HepG2 (cell line): Measurements from ENCODE around the gene SOX12. TPM values are rescaled to one million over a fixed set of nuclear protein-coding genes. Genes with fewer than 3 reads are reported as not detected.

Experiments
- ATAD3A ChIP-seq: sonication (generic); formaldehyde crosslinking; IDR thresholded peaks from 2 replicates; pipeline ENCODE4 v1.4.0; 2020; ENCODE audit warnings: missing genetic modification reagents
- EEA1 ChIP-seq: sonication (generic); formaldehyde crosslinking; IDR thresholded peaks from 2 replicates; pipeline ENCODE4 v1.5.1; 2020; ENCODE audit warnings: mild to moderate bottlenecking, missing genetic modification reagents, borderline replicate concordance
- NFATC3 ChIP-seq: sonication (generic); formaldehyde crosslinking; IDR thresholded peaks from 2 replicates; pipeline ENCODE4 v1.5.1; 2020; ENCODE audit warnings: mild to moderate bottlenecking, missing genetic modification reagents
- PLSCR1 ChIP-seq: sonication (generic); formaldehyde crosslinking; IDR thresholded peaks from 2 replicates; pipeline ENCODE4 v1.5.0; 2020; ENCODE audit warnings: missing genetic modification reagents, mild to moderate bottlenecking, borderline replicate concordance
- REXO4 ChIP-seq: sonication (generic); formaldehyde crosslinking; IDR thresholded peaks from 2 replicates; pipeline ENCODE4 v1.8.0; 2022; ENCODE audit warnings: missing genetic modification reagents, mild to moderate bottlenecking, borderline replicate concordance
- SOX5 ChIP-seq: IDR thresholded peaks from 2 replicates; pipeline ENCODE4 v1.6.1; 2016; ENCODE audit warnings: borderline replicate concordance
- SRY ChIP-seq: sonication (generic); formaldehyde crosslinking; IDR thresholded peaks from 2 replicates; pipeline ENCODE4 v1.8.0; 2022; ENCODE audit warnings: mild to moderate bottlenecking, missing genetic modification reagents
- TAF1 ChIP-seq: sonication (generic); formaldehyde crosslinking; IDR thresholded peaks from 2 replicates; pipeline ENCODE4 v1.4.0; 2020; ENCODE audit warnings: missing genetic modification reagents
- TBX2 ChIP-seq: sonication (generic); formaldehyde crosslinking; IDR thresholded peaks from 2 replicates; pipeline ENCODE4 v1.5.0; 2020; ENCODE audit warnings: missing genetic modification reagents, mild to moderate bottlenecking, borderline replicate concordance
- YEATS2 ChIP-seq: sonication (generic); formaldehyde crosslinking; IDR thresholded peaks from 2 replicates; pipeline ENCODE4 v1.4.0; 2020; ENCODE audit warnings: missing genetic modification reagents, borderline replicate concordance
- ZHX1 ChIP-seq: sonication (generic); formaldehyde crosslinking; IDR thresholded peaks from 2 replicates; pipeline ENCODE4 v1.8.1; 2022; ENCODE audit warnings: low read depth, mild to moderate bottlenecking, missing genetic modification reagents
- ZNF331 ChIP-seq: sonication (generic); formaldehyde crosslinking; IDR thresholded peaks from 2 replicates; pipeline ENCODE4 v1.4.0; 2020; ENCODE audit warnings: missing genetic modification reagents
- ZNF513 ChIP-seq: sonication (generic); formaldehyde crosslinking; conservative IDR thresholded peaks from 2 replicates; pipeline ENCODE4 v1.5.0; 2020; ENCODE audit warnings: missing genetic modification reagents
- ZNF646 ChIP-seq: sonication (generic); formaldehyde crosslinking; IDR thresholded peaks from 2 replicates; pipeline ENCODE4 v1.9.0; 2021; ENCODE audit warnings: mild to moderate bottlenecking, missing genetic modification reagents
- ZSCAN22 ChIP-seq: sonication (generic); formaldehyde crosslinking; IDR thresholded peaks from 2 replicates; pipeline ENCODE4 v1.4.0; 2020; ENCODE audit warnings: mild to moderate bottlenecking, missing genetic modification reagents
- polyA plus RNA-seq, 8 experiments: library from polyadenylated mRNA; depleted of rRNA in 3 of 8; stranded (reverse) in 7 of 8; unstranded in 1 of 8; fragments of >200 nt; fragmentation: Illumina TruSeq in 4 of 8; extraction: Trizol in 4 of 8; gene quantifications; 2 replicates each; pipeline versions ENCODE4 v1.2.1 to v1.2.3, GENCODE V29; 2011 to 2016; ENCODE audit warnings: low read depth in 4 of 8, missing spikeins in 1 of 8, mixed read lengths in 1 of 8; ENCODE audit not compliant: insufficient read depth in 1 of 8
- total RNA-seq, 5 experiments: library from RNA; depleted of rRNA; stranded (reverse); fragments of >200 nt; fragmentation: Illumina TruSeq; extraction: Trizol; gene quantifications; 2 replicates each; pipeline ENCODE4 v1.2.3, GENCODE V29; 2016; ENCODE audit warnings: low read depth in 1 of 5
- TF ChIP-seq, protein P1 (sequence below): sonication (generic); formaldehyde crosslinking; IDR thresholded peaks from 2 replicates; pipeline ENCODE4 v1.5.1; 2020; ENCODE audit warnings: missing genetic modification reagents, mild to moderate bottlenecking, borderline replicate concordance

Gene SOX12
- total and polyA plus RNA-seq, 2 of the 13 experiments (the other 11 are each of a cell fraction or from before 2014, with no cell fraction given) = 10.0 to 18.7 TPM

DNA sequence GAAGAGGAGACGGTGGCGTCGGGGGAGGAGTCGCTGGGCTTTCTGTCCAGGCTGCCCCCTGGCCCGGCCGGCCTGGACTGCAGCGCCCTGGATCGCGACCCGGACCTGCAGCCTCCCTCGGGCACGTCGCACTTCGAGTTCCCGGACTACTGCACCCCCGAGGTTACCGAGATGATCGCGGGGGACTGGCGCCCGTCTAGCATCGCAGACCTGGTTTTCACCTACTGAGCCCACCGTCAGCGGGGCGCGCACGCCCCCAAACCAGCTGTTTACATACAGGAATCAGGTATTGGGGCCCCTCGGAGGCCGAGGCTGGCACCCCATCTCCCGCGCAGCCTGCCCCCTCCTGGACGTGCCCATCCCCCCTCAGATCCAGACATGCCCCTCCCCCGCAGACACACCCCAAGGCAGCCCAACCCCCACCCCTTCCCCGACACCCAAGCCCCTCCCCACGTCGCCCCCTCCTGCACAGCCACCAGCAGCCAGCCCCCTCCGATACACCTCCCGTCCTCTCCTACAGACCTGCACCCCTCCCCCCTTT, 1.4 kb downstream of the SOX12 start (continued):
- TF ChIP-seq TAF1 (CRISPR knock-in tag) = peak; percentile 58; the same call in 1 of the 2 replicates
- peak; percentile 63; the same call in 1 of the 2 replicates for TF ChIP-seq REXO4 (CRISPR knock-in tag)
- no peak; the same call in 1 of the 2 replicates for TF ChIP-seq SRY
- TF ChIP-seq PLSCR1 (CRISPR knock-in tag) = no peak
- no peak for TF ChIP-seq TBX2 (CRISPR knock-in tag)
- 0 out of 2 replicates have a peak, but pooled peaks have one; percentile 4 for TF ChIP-seq NFATC3 (CRISPR knock-in tag)
- no peak for TF ChIP-seq ZSCAN22
- no peak for TF ChIP-seq EEA1 (CRISPR knock-in tag)
- TF ChIP-seq ZNF646 = no peak; the same call in 1 of the 2 replicates
- 0 out of 2 replicates have a peak, but pooled peaks have one; percentile 21 for TF ChIP-seq ZNF513 (CRISPR knock-in tag)
- TF ChIP-seq SOX5 (CRISPR knock-in tag) = no peak
- TF ChIP-seq ZHX1 (CRISPR knock-in tag) = no peak
- peak; percentile 80; the same call in 1 of the 2 replicates for TF ChIP-seq ATAD3A (CRISPR knock-in tag)
- no peak for TF ChIP-seq YEATS2 (CRISPR knock-in tag)
- no peak; the same call in 1 of the 2 replicates for TF ChIP-seq ZNF331 (CRISPR knock-in tag)
- TF ChIP-seq, protein P1, sequence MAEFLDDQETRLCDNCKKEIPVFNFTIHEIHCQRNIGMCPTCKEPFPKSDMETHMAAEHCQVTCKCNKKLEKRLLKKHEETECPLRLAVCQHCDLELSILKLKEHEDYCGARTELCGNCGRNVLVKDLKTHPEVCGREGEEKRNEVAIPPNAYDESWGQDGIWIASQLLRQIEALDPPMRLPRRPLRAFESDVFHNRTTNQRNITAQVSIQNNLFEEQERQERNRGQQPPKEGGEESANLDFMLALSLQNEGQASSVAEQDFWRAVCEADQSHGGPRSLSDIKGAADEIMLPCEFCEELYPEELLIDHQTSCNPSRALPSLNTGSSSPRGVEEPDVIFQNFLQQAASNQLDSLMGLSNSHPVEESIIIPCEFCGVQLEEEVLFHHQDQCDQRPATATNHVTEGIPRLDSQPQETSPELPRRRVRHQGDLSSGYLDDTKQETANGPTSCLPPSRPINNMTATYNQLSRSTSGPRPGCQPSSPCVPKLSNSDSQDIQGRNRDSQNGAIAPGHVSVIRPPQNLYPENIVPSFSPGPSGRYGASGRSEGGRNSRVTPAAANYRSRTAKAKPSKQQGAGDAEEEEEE (CRISPR knock-in tag) = no peak
